Keratinocyte (primary cell): ENCODE results near the gene MLLT3. TPM values are rescaled to one million over a fixed set of nuclear protein-coding genes. Genes with fewer than 3 reads are reported as not detected.

Source experiments
- DNase-seq: peaks from one replicate; pipeline ENCODE4 v3.0.0-alpha.2; 2011; ENCODE audit warnings: low read depth, missing footprints, low spot score
- FAIRE-seq: peaks from 2 replicates; lab custom pipeline; 2011; peaks lifted over from hg19 to GRCh38; lab: Jason Lieb, UNC
- H2AFZ ChIP-seq: 2 replicates; pipeline ENCODE4 v1.6.0; 2012; ENCODE audit warnings: low read length, control low read depth, inconsistent platforms; ENCODE audit not compliant: control insufficient read depth
- H3K27ac ChIP-seq: 2 replicates; pipeline ENCODE4 v1.5.1; 2011; ENCODE audit warnings: low read length; ENCODE audit not compliant: control insufficient read depth, insufficient read depth
- H3K27me3 ChIP-seq: 3 replicates; pipeline ENCODE4 v1.6.0; 2011; ENCODE audit warnings: low read length; ENCODE audit not compliant: control insufficient read depth, insufficient read depth; ENCODE audit errors: extremely low read depth
- H3K36me3 ChIP-seq, 2 experiments: 2 replicates in 1 of 2; 3 replicates in 1 of 2; pipeline ENCODE4 v1.5.1; 2011; ENCODE audit warnings: low read length in 2 of 2, mild to moderate bottlenecking in 1 of 2; ENCODE audit not compliant: control insufficient read depth in 2 of 2, insufficient read depth in 2 of 2; ENCODE audit errors: extremely low read depth in 1 of 2
- H3K4me1 ChIP-seq: 3 replicates; pipeline ENCODE4 v1.5.1; 2011; ENCODE audit warnings: low read length; ENCODE audit not compliant: control insufficient read depth, insufficient read depth; ENCODE audit errors: extremely low read depth
- H3K4me2 ChIP-seq: 3 replicates; pipeline ENCODE4 v1.6.0; 2011; ENCODE audit warnings: low read depth, low read length; ENCODE audit not compliant: control insufficient read depth, insufficient read depth; ENCODE audit errors: extremely low read depth
- H3K4me3 ChIP-seq, 3 experiments: fragments of 200-600 bp in 1 of 3; sonication (generic) in 1 of 3; 2 replicates in 2 of 3; 3 replicates in 1 of 3; pipeline ENCODE4 v1.5.1; 2011 to 2016; ENCODE audit warnings: low read length in 3 of 3, mild to moderate bottlenecking in 3 of 3, control low read depth in 2 of 3, inconsistent platforms in 1 of 3, low read depth in 1 of 3, mixed read lengths in 1 of 3, mixed run types in 1 of 3, moderate library complexity in 1 of 3; ENCODE audit not compliant: control insufficient read depth in 2 of 3, insufficient read depth in 2 of 3; ENCODE audit errors: extremely low read depth in 1 of 3
- H3K79me2 ChIP-seq: 2 replicates; pipeline ENCODE4 v1.6.0; 2012; ENCODE audit warnings: low read length; ENCODE audit not compliant: control insufficient read depth, insufficient read depth
- H3K9ac ChIP-seq: 3 replicates; pipeline ENCODE4 v1.6.0; 2011; ENCODE audit warnings: low read length; ENCODE audit not compliant: control insufficient read depth, insufficient read depth; ENCODE audit errors: extremely low read depth
- H3K9me1 ChIP-seq: 3 replicates; pipeline ENCODE4 v1.6.0; 2011; ENCODE audit warnings: low read length; ENCODE audit not compliant: control insufficient read depth, insufficient read depth; ENCODE audit errors: extremely low read depth
- H3K9me3 ChIP-seq: 2 replicates; pipeline ENCODE4 v1.5.1; 2012; ENCODE audit warnings: low read depth, low read length; ENCODE audit not compliant: control insufficient read depth
- H4K20me1 ChIP-seq: 3 replicates; pipeline ENCODE4 v1.6.0; 2011; ENCODE audit warnings: low read length; ENCODE audit not compliant: control insufficient read depth, insufficient read depth; ENCODE audit errors: extremely low read depth
- EZH2 ChIP-seq: IDR thresholded peaks from one replicate; pipeline ENCODE4 v1.6.1; 2012; ENCODE audit warnings: inconsistent platforms, mild to moderate bottlenecking, low read length, moderate library complexity
- dilution Hi-C: fragments of 300-500 bp; cut with MboI; formaldehyde crosslinking; loops from one replicate; pipeline ENCODE4 v1.7.0; 2020; ENCODE audit warnings: low sequenced_read_pairs; ENCODE audit not compliant: extremely low pct_ligation_motif_present
- polyA plus RNA-seq, 5 experiments: library from polyadenylated mRNA; depleted of rRNA in 3 of 5; stranded (reverse) in 3 of 5; stranded (forward) in 1 of 5; unstranded in 1 of 5; fragments of >200 nt; gene quantifications; 1 replicate in 1 of 5; 2 replicates in 3 of 5; 3 replicates in 1 of 5; pipeline versions ENCODE4 v1.2.1 to v1.2.3, GENCODE V29; 2011 to 2012; ENCODE audit warnings: missing spikeins in 2 of 5, low read depth in 1 of 5, low replicate concordance in 1 of 5
- TF ChIP-seq, protein P1 (sequence below), 3 experiments: IDR thresholded peaks in 1 of 3; conservative IDR thresholded peaks in 1 of 3; optimal IDR thresholded peaks in 1 of 3; 2 replicates in 2 of 3; 3 replicates in 1 of 3; pipeline versions ENCODE3 to v1.5.1; 2011; ENCODE audit warnings: low read length in 3 of 3, mild to moderate bottlenecking in 3 of 3, moderate library complexity in 2 of 3, control low read depth in 1 of 3, inconsistent platforms in 1 of 3; ENCODE audit not compliant: insufficient read depth in 2 of 3; ENCODE audit errors: extremely low read depth in 1 of 3

The MLLT3 gene
- polyA plus RNA-seq, 1 donor (not counting 4 experiments of a cell fraction or from before 2014, with no cell fraction given) = 17.0 TPM

DNA sequence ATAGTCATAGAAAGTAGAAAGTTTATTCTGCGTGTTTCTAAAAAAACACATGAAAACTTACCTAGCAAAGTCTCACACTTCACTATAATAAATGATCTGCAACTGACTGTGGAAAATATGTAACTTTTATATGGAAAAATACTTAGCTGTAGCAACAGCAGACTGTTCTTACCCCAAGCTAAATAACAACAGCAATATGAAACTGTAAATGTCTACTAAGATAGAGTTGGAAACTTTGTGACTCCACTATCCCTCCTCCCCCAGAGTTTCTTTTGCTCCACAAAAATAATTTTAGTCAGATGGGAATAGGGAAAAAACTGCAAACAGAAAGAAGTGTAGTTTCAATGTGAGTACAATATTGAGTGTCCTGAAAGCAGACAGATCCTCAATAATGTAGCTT is 21.0 kb downstream of the MLLT3 start:
- H3K9me3 ChIP-seq = no peaks in the 10 kb centered on the region
- no peaks in the 10 kb centered on the region for H3K79me2 ChIP-seq
- H3K9me1 ChIP-seq = no peaks in the 10 kb centered on the region
- H3K36me3 ChIP-seq = no peaks in the 10 kb centered on the region
- no peaks in the 10 kb centered on the region for H3K27me3 ChIP-seq
- no peak overlapping the region for H2AFZ ChIP-seq
- H3K4me3 ChIP-seq = no peak overlapping the region
- TF ChIP-seq, protein P1, sequence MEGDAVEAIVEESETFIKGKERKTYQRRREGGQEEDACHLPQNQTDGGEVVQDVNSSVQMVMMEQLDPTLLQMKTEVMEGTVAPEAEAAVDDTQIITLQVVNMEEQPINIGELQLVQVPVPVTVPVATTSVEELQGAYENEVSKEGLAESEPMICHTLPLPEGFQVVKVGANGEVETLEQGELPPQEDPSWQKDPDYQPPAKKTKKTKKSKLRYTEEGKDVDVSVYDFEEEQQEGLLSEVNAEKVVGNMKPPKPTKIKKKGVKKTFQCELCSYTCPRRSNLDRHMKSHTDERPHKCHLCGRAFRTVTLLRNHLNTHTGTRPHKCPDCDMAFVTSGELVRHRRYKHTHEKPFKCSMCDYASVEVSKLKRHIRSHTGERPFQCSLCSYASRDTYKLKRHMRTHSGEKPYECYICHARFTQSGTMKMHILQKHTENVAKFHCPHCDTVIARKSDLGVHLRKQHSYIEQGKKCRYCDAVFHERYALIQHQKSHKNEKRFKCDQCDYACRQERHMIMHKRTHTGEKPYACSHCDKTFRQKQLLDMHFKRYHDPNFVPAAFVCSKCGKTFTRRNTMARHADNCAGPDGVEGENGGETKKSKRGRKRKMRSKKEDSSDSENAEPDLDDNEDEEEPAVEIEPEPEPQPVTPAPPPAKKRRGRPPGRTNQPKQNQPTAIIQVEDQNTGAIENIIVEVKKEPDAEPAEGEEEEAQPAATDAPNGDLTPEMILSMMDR (optimal IDR thresholded peaks at IDR 0.05 in 1 of 3, IDR thresholded peaks at IDR 0.05 in 1 of 3, conservative IDR thresholded peaks at IDR 0.05 in 1 of 3; ENCODE audit: extremely low read depth in 1 of 3, insufficient read depth in 2 of 3, low read length in 3 of 3) = no peak
- TF ChIP-seq EZH2 = no peak
- H3K4me2 ChIP-seq = no peak overlapping the region
- H3K27ac ChIP-seq = no peak overlapping the region
- dilution Hi-C loops = loop anchor here (10.0 kb wide), 1 partner anchor 46 kb away; no protein-coding TSS in a partner anchor
- FAIRE-seq (no peak), DNase-seq (no peak)
- H3K9ac ChIP-seq = no peak overlapping the region
- no peaks in the 10 kb centered on the region for H4K20me1 ChIP-seq
- H3K4me1 ChIP-seq = peaks cover 3% of the 10 kb centered on the region

DNA sequence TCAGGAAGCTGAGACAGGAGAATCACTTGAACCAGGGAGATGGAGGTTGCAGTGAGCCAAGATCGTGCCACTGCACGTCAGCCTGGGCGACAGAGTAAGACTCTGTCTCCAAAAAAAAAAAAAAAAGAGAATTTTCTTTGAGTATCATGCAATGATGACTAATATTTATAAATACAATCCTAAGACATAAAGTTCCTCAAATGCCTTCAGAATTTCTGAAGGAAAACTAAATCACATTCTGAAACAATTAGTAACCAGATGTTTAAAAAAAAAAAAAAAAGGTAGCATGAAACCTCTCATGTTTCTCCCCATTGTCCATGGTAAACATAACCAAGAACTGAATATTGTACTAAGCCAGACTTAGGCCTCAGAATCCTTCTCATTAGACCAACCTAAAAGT is 23.1 kb downstream of the MLLT3 start:
- DNase-seq (no peak), FAIRE-seq (no peak)
- Histone ChIP-seq H3K9ac (no peak overlapping the region), H3K27ac (no peak overlapping the region), H4K20me1 (no peaks in the 10 kb centered on the region), H3K9me3 (no peaks in the 10 kb centered on the region), H3K4me1 (peaks cover 3% of the 10 kb centered on the region), H2AFZ (no peak overlapping the region), H3K9me1 (no peaks in the 10 kb centered on the region), H3K4me2 (no peak overlapping the region), H3K36me3 (no peaks in the 10 kb centered on the region), H3K79me2 (no peaks in the 10 kb centered on the region), H3K4me3 (no peak overlapping the region), H3K27me3 (no peaks in the 10 kb centered on the region)
- TF ChIP-seq EZH2 = no peak
- TF ChIP-seq, protein P1 (optimal IDR thresholded peaks at IDR 0.05 in 1 of 3, IDR thresholded peaks at IDR 0.05 in 1 of 3, conservative IDR thresholded peaks at IDR 0.05 in 1 of 3; ENCODE audit: extremely low read depth in 1 of 3, insufficient read depth in 2 of 3, low read length in 3 of 3) = no peak
- dilution Hi-C loops = no loop called here
